ENCODE measurements around the gene PSTPIP1.

- TF ChIP-seq FOSL1 (IDR thresholded peaks at IDR 0.05; ENCODE audit: insufficient read depth, low read depth, low read length) (no peak), MAX (IDR thresholded peaks at IDR 0.05) (no peak), RBBP5 (IDR thresholded peaks at IDR 0.05; ENCODE audit: borderline replicate concordance, low read depth, low read length) (no peak), CTCF (IDR thresholded peaks at IDR 0.05; ENCODE audit: control extremely low read depth in 1 of 3, insufficient read depth in 1 of 3, low read depth in 1 of 3, low read length in 3 of 3) (peak in 2 of 3 experiments; percentile 81 to 84; a peak in 3 of 4 replicates)
- TF ChIP-seq, protein P1, sequence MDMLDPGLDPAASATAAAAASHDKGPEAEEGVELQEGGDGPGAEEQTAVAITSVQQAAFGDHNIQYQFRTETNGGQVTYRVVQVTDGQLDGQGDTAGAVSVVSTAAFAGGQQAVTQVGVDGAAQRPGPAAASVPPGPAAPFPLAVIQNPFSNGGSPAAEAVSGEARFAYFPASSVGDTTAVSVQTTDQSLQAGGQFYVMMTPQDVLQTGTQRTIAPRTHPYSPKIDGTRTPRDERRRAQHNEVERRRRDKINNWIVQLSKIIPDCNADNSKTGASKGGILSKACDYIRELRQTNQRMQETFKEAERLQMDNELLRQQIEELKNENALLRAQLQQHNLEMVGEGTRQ (IDR thresholded peaks at IDR 0.05; ENCODE audit: low read length) = no peak
These were observed 40.0 kb downstream of the PSTPIP1 start for GRCh38 chr15:77034695-77035489.
